ENCODE measurements around the gene SEMA7A. TPM values are rescaled to one million over a fixed set of nuclear protein-coding genes. Genes with fewer than 3 reads are reported as not detected.
"Not testable (repeated sequence)": the region's sequence is repeated elsewhere in the genome, so short reads cannot be mapped to it uniquely, and the experiment has no call there.

The SEMA7A gene
- total RNA-seq, 1 donor from 2014 or later: 0.51 TPM

- Mint-ChIP-seq H3K27ac (ENCODE audit: unreplicated experiment) (no peak overlapping the region), H3K9me3 (ENCODE audit: unreplicated experiment) (no peaks in the 10 kb centered on the region), H3K4me3 (ENCODE audit: unreplicated experiment) (no peak overlapping the region), H3K4me1 (ENCODE audit: unreplicated experiment) (peaks cover 11% of the 10 kb centered on the region), H3K36me3 (ENCODE audit: unreplicated experiment) (no peaks in the 10 kb centered on the region), H3K27me3 (ENCODE audit: unreplicated experiment) (no peaks in the 10 kb centered on the region)
- TF ChIP-seq CTCF (IDR thresholded peaks at IDR 0.05): no peak
- no peak for DNase-seq (ENCODE audit: extremely low spot score, unreplicated experiment)
These were observed 40.3 kb downstream of the SEMA7A start for GRCh38 chr15:74393423-74393822.

- H3K9me3 Mint-ChIP-seq (ENCODE audit: unreplicated experiment): no peaks in the 10 kb centered on the region
- H3K4me1 Mint-ChIP-seq (ENCODE audit: unreplicated experiment): peaks cover 11% of the 10 kb centered on the region
- H3K27me3 Mint-ChIP-seq (ENCODE audit: unreplicated experiment): no peaks in the 10 kb centered on the region
- no peak for TF ChIP-seq CTCF (IDR thresholded peaks at IDR 0.05)
- no peak overlapping the region for H3K4me3 Mint-ChIP-seq (ENCODE audit: unreplicated experiment)
- H3K36me3 Mint-ChIP-seq (ENCODE audit: unreplicated experiment): no peaks in the 10 kb centered on the region
- no peak for DNase-seq (ENCODE audit: extremely low spot score, unreplicated experiment)
- H3K27ac Mint-ChIP-seq (ENCODE audit: unreplicated experiment): no peak overlapping the region
These were observed 40.9 kb downstream of the SEMA7A start for GRCh38 chr15:74392902-74393301.

- Mint-ChIP-seq H3K36me3 (ENCODE audit: unreplicated experiment) (no peaks in the 10 kb centered on the region), H3K4me1 (ENCODE audit: unreplicated experiment) (peaks cover 11% of the 10 kb centered on the region), H3K9me3 (ENCODE audit: unreplicated experiment) (no peaks in the 10 kb centered on the region), H3K27ac (ENCODE audit: unreplicated experiment) (no peak overlapping the region), H3K4me3 (ENCODE audit: unreplicated experiment) (no peak overlapping the region), H3K27me3 (ENCODE audit: unreplicated experiment) (no peaks in the 10 kb centered on the region)
- TF ChIP-seq CTCF (IDR thresholded peaks at IDR 0.05): no peak
- no peak for DNase-seq (ENCODE audit: extremely low spot score, unreplicated experiment)
These were observed 41.3 kb downstream of the SEMA7A start for GRCh38 chr15:74392451-74392830.

- no peak for DNase-seq (ENCODE audit: extremely low spot score, unreplicated experiment)
- Mint-ChIP-seq H3K36me3 (ENCODE audit: unreplicated experiment) (no peaks in the 10 kb centered on the region), H3K27ac (ENCODE audit: unreplicated experiment) (no peak overlapping the region), H3K9me3 (ENCODE audit: unreplicated experiment) (no peaks in the 10 kb centered on the region), H3K4me1 (ENCODE audit: unreplicated experiment) (peaks cover 11% of the 10 kb centered on the region), H3K4me3 (ENCODE audit: unreplicated experiment) (no peak overlapping the region), H3K27me3 (ENCODE audit: unreplicated experiment) (no peaks in the 10 kb centered on the region)
- no peak for TF ChIP-seq CTCF (IDR thresholded peaks at IDR 0.05)
These were observed 41.9 kb downstream of the SEMA7A start for GRCh38 chr15:74391582-74392450.

GRCh38 chr15:74390647-74391288 lies 43.0 kb downstream of the SEMA7A start:
- no peaks in the 10 kb centered on the region for H3K9me3 Mint-ChIP-seq (ENCODE audit: unreplicated experiment)
- H3K27me3 Mint-ChIP-seq (ENCODE audit: unreplicated experiment): no peaks in the 10 kb centered on the region
- H3K36me3 Mint-ChIP-seq (ENCODE audit: unreplicated experiment): no peaks in the 10 kb centered on the region
- no peak overlapping the region for H3K4me3 Mint-ChIP-seq (ENCODE audit: unreplicated experiment)
- H3K4me1 Mint-ChIP-seq (ENCODE audit: unreplicated experiment): peaks cover 4% of the 10 kb centered on the region
- no peak for TF ChIP-seq CTCF (IDR thresholded peaks at IDR 0.05)
- no peak for DNase-seq (ENCODE audit: extremely low spot score, unreplicated experiment)
- H3K27ac Mint-ChIP-seq (ENCODE audit: unreplicated experiment): no peak overlapping the region

GRCh38 chr15:74390049-74390646 lies 43.6 kb downstream of the SEMA7A start:
- H3K36me3 Mint-ChIP-seq (ENCODE audit: unreplicated experiment); H3K4me1 Mint-ChIP-seq (ENCODE audit: unreplicated experiment); H3K9me3 Mint-ChIP-seq (ENCODE audit: unreplicated experiment); H3K4me3 Mint-ChIP-seq (ENCODE audit: unreplicated experiment); H3K27ac Mint-ChIP-seq (ENCODE audit: unreplicated experiment); DNase-seq (ENCODE audit: extremely low spot score, unreplicated experiment); H3K27me3 Mint-ChIP-seq (ENCODE audit: unreplicated experiment): not testable (repeated sequence)

Measured in osteocyte (in vitro differentiated cells).